Stomach (tissue), 9 donors: ENCODE results near the gene VAPA. TPM values are rescaled to one million over a fixed set of nuclear protein-coding genes. Genes with fewer than 3 reads are reported as not detected.
"Not testable (repeated sequence)": the region's sequence is repeated elsewhere in the genome, so short reads cannot be mapped to it uniquely, and the experiment has no call there.

Source experiments
- DNase-seq, 2 donors: peaks; one replicate each; pipeline versions ENCODE4 v3.0.0 to v3.0.0-alpha.2; 2013 to 2019
- H3K27ac ChIP-seq, 5 donors: fragments of 200-600 bp in 4 of 5; sonication (generic) in 4 of 5; one replicate each; pipeline ENCODE4 v1.5.1; 2013 to 2019; ENCODE audit warnings: mild to moderate bottlenecking in 1 of 5, moderate library complexity in 1 of 5
- H3K27me3 ChIP-seq, 3 donors: fragments of 200-600 bp; sonication (generic); one replicate each; pipeline ENCODE4 v1.5.1; 2017 to 2019; ENCODE audit warnings: mixed run types in 1 of 3
- H3K36me3 ChIP-seq, 4 donors: fragments of 200-600 bp; sonication (generic); 1 replicate in 3 of 4; 2 replicates in 1 of 4; pipeline ENCODE4 v1.5.1; 2016 to 2019
- H3K4me1 ChIP-seq, 4 donors: fragments of 200-600 bp; sonication (generic); one replicate each; pipeline ENCODE4 v1.5.1; 2016 to 2019
- H3K4me3 ChIP-seq, 4 donors: fragments of 200-600 bp; sonication (generic) in 3 of 4; one replicate each; pipeline ENCODE4 v1.5.1; 2016 to 2019; ENCODE audit warnings: mild to moderate bottlenecking in 1 of 4
- H3K9me3 ChIP-seq, 4 donors: fragments of 200-600 bp; sonication (generic); one replicate each; pipeline ENCODE4 v1.5.1; 2016 to 2019
- EP300 ChIP-seq: sonication (generic); formaldehyde crosslinking; IDR thresholded peaks from one replicate; pipeline ENCODE4 v1.6.1; 2017; ENCODE audit warnings: antibody characterized with exemption
- POLR2A ChIP-seq, 4 donors: fragments of 450-650 bp; IDR thresholded peaks; one replicate each; pipeline ENCODE4 v1.6.1; 2016; ENCODE audit warnings: antibody characterized with exemption in 4 of 4, control low read depth in 2 of 4, mild to moderate bottlenecking in 1 of 4, moderate library complexity in 1 of 4
- POLR2AphosphoS5 ChIP-seq, 3 donors: sonication (generic); formaldehyde crosslinking; IDR thresholded peaks; one replicate each; pipeline ENCODE4 v1.6.1; 2016; ENCODE audit warnings: antibody characterized with exemption in 3 of 3
- WGBS, 5 donors: extraction: QIAGEN DNeasy Blood & Tissue Kit in 3 of 5; methylation state at CpG; one replicate each; pipeline versions ENCODE4 v1.1.5 to v1.1.7; 2013 to 2018; 5-methylcytosine and 5-hydroxymethylcytosine counted together
- intact Hi-C: fragments of 100-400 bp; cut with DNase I; formaldehyde crosslinking; loops from one replicate; pipeline ENCODE4 v1.15.1; 2023; ENCODE audit warnings: low total_unique reads
- polyA plus RNA-seq, 3 donors: library from polyadenylated mRNA; stranded (reverse); fragments of 200-250 nt; gene quantifications; one replicate each; pipeline ENCODE4 v1.2.3, GENCODE V29; 2013
- total RNA-seq, 5 donors: library from RNA; depleted of rRNA; stranded (reverse); fragments of >200 nt; gene quantifications; one replicate each; pipeline versions ENCODE4 v1.1.0 to v1.2.3, GENCODE V29; 2014 to 2016
- TF ChIP-seq, protein P1 (sequence below), 7 experiments: fragments of 450-650 bp in 4 of 7; fragments of 200-600 bp in 3 of 7; sonication (generic) in 3 of 7; IDR thresholded peaks; one replicate each; pipeline ENCODE4 v1.5.1; 2016 to 2019; ENCODE audit warnings: antibody characterized with exemption in 7 of 7, control low read depth in 2 of 7, mild to moderate bottlenecking in 1 of 7
- donor health status: healthy with polysubstance abuse.
- donor health status: Bipolar disorder and iron deficiency.
- donor health status: healthy.

Gene VAPA
- total and polyA plus RNA-seq, 8 donors, result 113 to 822 (median 169) TPM

DNA sequence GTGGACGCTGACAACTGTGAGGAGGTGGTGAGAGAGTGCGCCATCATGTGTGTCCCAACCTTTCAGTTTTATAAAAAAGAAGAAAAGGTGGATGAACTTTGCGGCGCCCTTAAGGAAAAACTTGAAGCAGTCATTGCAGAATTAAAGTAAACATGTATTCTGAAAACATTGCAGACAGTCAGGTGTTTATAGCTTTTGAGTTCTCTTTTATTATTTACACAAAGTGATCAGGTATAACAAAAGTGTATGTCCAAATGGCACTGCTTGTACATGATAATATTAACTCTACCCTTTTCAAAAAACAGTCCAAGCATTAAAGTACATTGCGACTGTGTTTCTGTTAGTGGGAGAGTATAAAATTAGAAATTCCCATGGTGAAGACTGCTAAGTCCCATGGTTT is 25.8 kb upstream of the VAPA start:
- no peaks in the 10 kb centered on the region for H3K4me1 ChIP-seq
- intact Hi-C loops, result no loop called here
- TF ChIP-seq POLR2AphosphoS5 (IDR thresholded peaks at IDR 0.05) (no peak), POLR2A (IDR thresholded peaks at IDR 0.05) (no peak), EP300 (no peak)
- TF ChIP-seq, protein P1, sequence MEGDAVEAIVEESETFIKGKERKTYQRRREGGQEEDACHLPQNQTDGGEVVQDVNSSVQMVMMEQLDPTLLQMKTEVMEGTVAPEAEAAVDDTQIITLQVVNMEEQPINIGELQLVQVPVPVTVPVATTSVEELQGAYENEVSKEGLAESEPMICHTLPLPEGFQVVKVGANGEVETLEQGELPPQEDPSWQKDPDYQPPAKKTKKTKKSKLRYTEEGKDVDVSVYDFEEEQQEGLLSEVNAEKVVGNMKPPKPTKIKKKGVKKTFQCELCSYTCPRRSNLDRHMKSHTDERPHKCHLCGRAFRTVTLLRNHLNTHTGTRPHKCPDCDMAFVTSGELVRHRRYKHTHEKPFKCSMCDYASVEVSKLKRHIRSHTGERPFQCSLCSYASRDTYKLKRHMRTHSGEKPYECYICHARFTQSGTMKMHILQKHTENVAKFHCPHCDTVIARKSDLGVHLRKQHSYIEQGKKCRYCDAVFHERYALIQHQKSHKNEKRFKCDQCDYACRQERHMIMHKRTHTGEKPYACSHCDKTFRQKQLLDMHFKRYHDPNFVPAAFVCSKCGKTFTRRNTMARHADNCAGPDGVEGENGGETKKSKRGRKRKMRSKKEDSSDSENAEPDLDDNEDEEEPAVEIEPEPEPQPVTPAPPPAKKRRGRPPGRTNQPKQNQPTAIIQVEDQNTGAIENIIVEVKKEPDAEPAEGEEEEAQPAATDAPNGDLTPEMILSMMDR (IDR thresholded peaks at IDR 0.05), result no peak
- H3K9me3 ChIP-seq, result no peaks in the 10 kb centered on the region
- no peaks in the 10 kb centered on the region for H3K36me3 ChIP-seq
- H3K27ac ChIP-seq, result no peak overlapping the region
- H3K27me3 ChIP-seq, result no peaks in the 10 kb centered on the region
- no peak for DNase-seq
- no peak overlapping the region for H3K4me3 ChIP-seq
- WGBS, 5 donors, result 93 to 98% (median 97%) methylated on average over 5 of the region's 5 CpGs

DNA sequence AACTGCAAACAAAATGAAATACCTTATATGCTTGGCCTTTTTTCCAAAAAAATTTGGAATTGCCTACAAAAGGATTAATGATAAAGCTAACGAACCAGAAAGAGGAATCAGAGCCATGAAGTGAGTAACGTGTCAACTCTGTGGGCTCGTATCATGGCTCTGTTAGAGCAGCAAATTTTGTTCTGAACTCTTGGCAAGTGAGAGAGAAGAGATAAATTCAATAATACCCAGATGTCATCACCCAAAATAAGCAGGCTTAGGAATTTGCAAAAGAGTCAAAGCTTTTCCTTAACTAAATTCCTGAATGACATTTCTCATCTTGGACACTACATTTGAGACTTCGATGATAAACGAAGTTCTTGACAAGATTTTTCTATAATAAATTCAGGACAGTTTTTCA is 23.6 kb upstream of the VAPA start:
- Histone ChIP-seq H3K27ac (no peak overlapping the region), H3K36me3 (no peaks in the 10 kb centered on the region), H3K27me3 (no peaks in the 10 kb centered on the region), H3K4me3 (no peak overlapping the region), H3K4me1 (no peaks in the 10 kb centered on the region), H3K9me3 (no peaks in the 10 kb centered on the region)
- whole genome bisulfite sequencing, 5 donors, result 89 to 94% (median 92%) methylated on average over 5 of the region's 5 CpGs
- no peak for DNase-seq
- TF ChIP-seq POLR2A (IDR thresholded peaks at IDR 0.05) (no peak), POLR2AphosphoS5 (IDR thresholded peaks at IDR 0.05) (no peak), EP300 (no peak)
- TF ChIP-seq, protein P1 (IDR thresholded peaks at IDR 0.05), result no peak
- intact Hi-C loops, result no loop called here

DNA sequence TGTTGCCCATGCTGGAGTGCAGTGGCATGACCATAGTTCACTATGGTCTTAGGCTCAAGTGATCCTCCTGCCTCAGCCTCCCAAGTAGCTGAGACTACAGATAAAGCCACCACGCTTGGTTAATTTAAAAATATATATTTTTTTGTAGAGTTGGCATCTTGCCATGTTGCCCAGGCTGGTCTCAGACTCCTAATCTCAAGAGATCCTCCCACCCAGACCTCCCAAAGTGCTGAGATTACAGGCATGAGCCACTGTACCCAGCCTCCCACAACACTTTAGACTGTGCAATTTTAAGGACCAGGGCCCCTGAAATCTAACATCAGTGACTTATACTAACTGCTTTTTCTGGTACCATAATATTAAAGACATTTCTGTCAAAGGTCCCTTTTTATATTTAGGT is 22.9 kb upstream of the VAPA start:
- Histone ChIP-seq H3K9me3 (no peaks in the 10 kb centered on the region), H3K36me3 (no peaks in the 10 kb centered on the region), H3K27ac (no peak overlapping the region), H3K4me1 (no peaks in the 10 kb centered on the region), H3K27me3 (no peaks in the 10 kb centered on the region), H3K4me3 (no peak overlapping the region)
- DNase-seq, result no peak
- intact Hi-C loops, result no loop called here
- TF ChIP-seq POLR2AphosphoS5 (IDR thresholded peaks at IDR 0.05) (no peak), EP300 (no peak), POLR2A (IDR thresholded peaks at IDR 0.05) (no peak)
- TF ChIP-seq, protein P1 (IDR thresholded peaks at IDR 0.05), result no peak
- WGBS, 5 donors, result 83 to 93% (median 86%) methylated on average over 1 of the region's 1 CpG

- H3K4me1 ChIP-seq, H3K9me3 ChIP-seq, intact Hi-C loops, H3K4me3 ChIP-seq, H3K27ac ChIP-seq, H3K27me3 ChIP-seq, DNase-seq, H3K36me3 ChIP-seq: not testable (repeated sequence)
- WGBS, 5 donors, result 67 to 85% (median 80%) methylated on average over 4 of the region's 4 CpGs
Observed at GRCh38 chr18:9891515-9891914, 22.3 kb upstream of the VAPA start.

DNA sequence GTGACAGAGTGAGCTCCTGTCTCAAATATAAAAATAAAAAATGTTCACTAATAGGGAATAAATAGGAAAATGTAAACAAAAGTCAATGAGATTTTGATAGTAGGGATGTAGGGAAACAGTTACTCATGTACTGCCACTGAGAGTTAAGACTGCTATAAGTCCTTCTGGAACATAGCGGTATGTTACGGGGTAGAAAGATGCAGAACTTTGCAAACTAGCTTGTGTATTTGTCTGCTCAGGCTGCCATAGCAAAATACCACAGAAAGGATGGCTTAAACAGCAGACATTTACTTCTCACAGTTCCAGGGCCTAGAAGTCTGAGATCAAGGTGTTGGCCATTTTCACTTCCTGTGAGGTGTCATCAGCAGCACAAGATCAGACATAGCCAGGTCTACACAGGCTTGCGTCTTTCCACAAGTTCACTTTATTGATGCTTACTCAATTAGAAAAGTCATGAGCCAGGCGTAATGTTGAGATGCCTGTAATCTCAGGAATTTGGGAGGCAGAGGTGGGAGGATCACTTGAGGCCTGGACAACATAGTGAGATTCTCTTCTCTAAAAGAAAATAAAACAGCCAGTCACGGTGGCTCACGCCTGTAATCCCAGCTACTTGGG is 19.3 kb upstream of the VAPA start:
- Histone ChIP-seq H3K27ac (no peak overlapping the region), H3K27me3 (no peaks in the 10 kb centered on the region), H3K9me3 (no peaks in the 10 kb centered on the region), H3K4me3 (no peak overlapping the region), H3K36me3 (no peaks in the 10 kb centered on the region), H3K4me1 (no peaks in the 10 kb centered on the region)
- intact Hi-C loops, result no loop called here
- TF ChIP-seq, protein P1 (IDR thresholded peaks at IDR 0.05), result no peak
- TF ChIP-seq EP300 (no peak), POLR2A (IDR thresholded peaks at IDR 0.05) (no peak), POLR2AphosphoS5 (IDR thresholded peaks at IDR 0.05) (no peak)
- 85 to 97% (median 95%) methylated on average over 6 of the region's 6 CpGs for WGBS, 5 donors
- DNase-seq, result no peak
